ENCODE measurements around the gene FERMT3.

Gene FERMT3

GRCh38 chr11:64266339-64266738 is 59.8 kb downstream of the FERMT3 start:
- DNase-seq: no peak

GRCh38 chr11:64267207-64267945 is 60.9 kb downstream of the FERMT3 start:
- no peak for DNase-seq

- peak; percentile 31 for DNase-seq
Observed at GRCh38 chr11:64268025-64268892, 61.7 kb downstream of the FERMT3 start.

- DNase-seq: peak; percentile 24
Observed at GRCh38 chr11:64268893-64269539, 62.5 kb downstream of the FERMT3 start.

- peak; percentile 100 for DNase-seq
Observed at GRCh38 chr11:64269540-64270220, 63.2 kb downstream of the FERMT3 start.
